HG03103 (cell line): ENCODE measurements around the gene GALNT9.
"Not testable (repeated sequence)": the region's sequence is repeated elsewhere in the genome, so short reads cannot be mapped to it uniquely, and the experiment has no call there.

Experiments
- ATAC-seq: cut with Tn5 transposase; IDR thresholded peaks from one replicate; pipeline ENCODE4 v1.9.1; 2021; ENCODE audit warnings: low read depth; ENCODE audit not compliant: unreplicated experiment

GALNT9 gene

DNA sequence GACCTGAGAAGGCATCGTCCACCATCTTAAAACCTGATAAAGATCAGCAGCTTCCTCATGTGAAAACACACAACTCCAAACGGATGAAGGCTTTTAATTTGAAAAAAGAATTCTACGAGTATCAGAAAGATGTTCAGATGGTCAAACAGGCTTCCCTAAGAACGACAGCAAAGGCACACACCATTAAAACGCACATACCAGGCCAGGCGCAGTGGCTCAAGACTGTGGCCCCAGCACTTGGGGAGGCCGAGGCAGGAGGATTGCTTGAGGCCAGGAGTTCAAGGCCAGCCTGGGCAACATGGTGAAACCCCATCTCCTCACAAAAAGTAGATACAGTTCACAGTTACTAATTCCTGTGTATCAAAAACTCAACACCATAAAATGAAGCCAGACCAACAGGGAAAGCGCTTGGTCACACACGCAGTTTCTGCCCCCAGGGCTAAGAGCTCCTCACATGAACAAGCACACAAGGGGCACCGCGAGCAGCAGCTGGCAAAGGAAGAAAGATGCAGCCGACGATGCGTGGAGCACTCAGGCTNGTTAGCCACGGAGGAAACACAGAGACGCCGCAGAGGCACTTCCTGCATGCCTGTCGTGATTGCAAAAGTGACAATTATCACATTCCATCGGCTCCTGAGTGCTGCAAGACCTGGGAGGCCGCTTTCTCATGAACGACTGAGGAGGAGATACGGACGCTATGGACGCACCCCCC lies 107.1 kb downstream of the GALNT9 start:
- no peak for ATAC-seq

- ATAC-seq = not testable (repeated sequence)
Observed at GRCh38 chr12:132219761-132220160, 109.6 kb downstream of the GALNT9 start.

DNA sequence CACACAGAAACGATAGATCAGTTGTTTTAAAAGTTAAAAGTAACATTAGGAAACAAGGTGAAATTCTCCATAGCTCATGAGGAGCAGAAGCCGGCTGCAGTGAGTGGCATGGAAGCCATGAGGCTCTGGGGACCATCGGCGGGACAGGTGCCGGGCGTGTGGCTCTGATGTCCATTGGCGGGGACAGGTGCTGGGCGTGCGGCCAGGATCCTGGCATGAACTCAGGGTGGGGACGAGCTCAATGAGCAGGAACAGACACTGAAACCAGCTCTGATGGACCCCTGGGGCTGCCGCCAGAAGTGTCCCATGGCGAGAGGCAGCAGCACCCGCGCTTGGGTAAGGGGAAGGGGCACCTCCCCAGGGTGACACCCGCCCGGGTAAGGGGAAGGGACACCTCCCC lies 110.1 kb downstream of the GALNT9 start:
- ATAC-seq = no peak

DNA sequence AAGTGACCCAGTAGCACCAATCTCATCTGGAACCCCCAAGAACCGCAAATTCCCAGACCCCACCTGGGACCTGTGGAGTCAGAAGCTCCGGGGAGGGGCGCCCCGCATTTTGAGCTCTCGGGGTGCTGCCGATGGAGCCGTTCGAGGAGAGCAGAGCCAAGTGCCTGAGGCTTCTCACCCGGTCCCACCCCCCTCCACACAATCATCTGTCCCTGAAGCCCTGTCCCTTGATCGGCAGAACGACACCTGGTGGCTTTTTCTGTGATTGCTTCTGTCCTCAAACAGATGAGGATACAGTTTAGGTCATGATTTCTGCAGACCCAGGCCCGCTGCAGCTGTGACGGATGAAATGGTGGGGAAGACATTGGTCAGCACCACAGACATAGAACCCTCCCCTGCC lies 110.5 kb downstream of the GALNT9 start:
- no peak for ATAC-seq

GRCh38 chr12:132218527-132218875 lies 110.9 kb downstream of the GALNT9 start:
- no peak for ATAC-seq

DNA sequence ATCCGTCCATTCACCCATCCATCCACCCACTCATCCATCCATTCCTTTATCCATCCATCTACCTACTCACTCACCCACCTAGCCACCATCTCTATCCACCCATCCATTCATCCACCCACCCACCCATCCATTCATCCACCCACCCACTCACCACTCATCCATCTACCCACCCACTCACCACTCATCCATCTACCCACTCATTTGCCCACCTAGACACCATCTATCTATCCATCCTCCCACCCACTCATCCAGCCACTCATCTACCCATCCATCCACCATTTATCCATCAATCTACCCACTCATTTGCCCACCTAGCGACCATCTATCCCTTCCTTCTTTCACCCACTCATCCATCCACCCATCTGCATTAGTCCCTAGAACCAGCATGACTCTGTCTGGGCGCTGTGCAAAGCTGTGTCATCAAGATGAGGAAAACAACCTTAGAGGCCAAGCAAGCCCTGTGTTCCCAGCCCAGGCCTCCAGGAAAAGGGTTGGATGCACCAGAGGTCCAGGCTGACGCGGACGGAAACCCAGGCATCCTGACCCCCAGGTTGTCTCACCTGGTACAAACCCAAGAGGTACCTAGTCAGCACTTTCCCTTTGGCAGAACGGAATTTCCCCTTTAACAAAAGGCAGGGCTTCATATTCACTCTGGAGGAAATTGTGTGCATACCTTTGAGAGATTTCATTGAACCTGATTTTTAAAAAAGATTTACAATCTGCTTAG lies 111.4 kb downstream of the GALNT9 start:
- ATAC-seq = no peak

- no peak for ATAC-seq
Observed at GRCh38 chr12:132217371-132217770, 112.0 kb downstream of the GALNT9 start.

- no peak for ATAC-seq
Observed at GRCh38 chr12:132216354-132216987, 112.9 kb downstream of the GALNT9 start.

DNA sequence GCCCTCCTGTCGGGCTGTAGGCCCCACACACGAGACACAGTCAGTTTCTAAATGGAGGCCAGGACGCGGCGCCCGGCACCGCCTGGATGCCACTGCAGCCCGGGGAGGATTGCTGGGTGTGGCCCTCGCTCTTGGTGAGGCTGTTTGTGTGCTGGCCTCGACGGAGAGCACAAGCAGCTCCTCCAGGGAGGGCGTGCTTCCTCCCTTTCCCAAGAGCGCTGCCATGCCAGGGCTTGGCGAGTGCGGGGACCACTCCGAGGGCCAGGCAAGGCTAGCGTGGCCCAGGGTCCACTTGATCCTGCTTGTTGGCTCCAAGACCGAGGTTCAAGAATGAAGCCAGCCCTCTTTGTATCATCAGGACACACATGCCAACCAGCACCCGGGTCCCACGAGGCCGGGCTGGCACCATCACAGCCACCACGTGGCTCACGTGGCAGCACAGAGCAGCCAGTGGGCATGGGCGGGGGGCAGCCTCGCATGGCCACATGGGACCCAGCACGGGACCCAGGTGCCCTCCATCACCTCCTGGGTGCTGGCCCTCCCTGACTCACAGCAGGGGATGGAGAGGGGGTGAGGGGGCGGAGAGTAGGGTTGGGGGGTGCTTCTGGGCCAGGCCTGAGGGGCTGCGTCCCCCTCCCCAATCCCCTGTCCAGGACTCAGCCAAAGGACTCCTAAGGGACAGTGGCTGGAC lies 113.9 kb downstream of the GALNT9 start:
- ATAC-seq = no peak

GRCh38 chr12:132214891-132215290 lies 114.5 kb downstream of the GALNT9 start:
- no peak for ATAC-seq

DNA sequence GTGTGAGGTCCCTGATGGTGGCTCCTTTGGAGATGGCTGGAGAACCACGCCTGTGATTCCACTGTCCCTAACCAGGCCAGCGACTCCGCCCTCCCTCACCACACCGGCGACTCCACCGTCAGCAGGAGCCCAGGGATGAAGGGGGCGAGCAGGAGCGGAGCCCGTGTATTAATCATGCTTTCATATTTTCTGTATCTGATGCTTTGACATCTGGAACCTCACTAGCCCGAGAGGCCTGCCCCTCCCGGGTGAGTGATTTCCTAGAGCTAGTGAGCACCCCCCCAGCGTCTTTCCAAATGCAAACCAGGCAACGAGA lies 115.3 kb downstream of the GALNT9 start:
- no peak for ATAC-seq

DNA sequence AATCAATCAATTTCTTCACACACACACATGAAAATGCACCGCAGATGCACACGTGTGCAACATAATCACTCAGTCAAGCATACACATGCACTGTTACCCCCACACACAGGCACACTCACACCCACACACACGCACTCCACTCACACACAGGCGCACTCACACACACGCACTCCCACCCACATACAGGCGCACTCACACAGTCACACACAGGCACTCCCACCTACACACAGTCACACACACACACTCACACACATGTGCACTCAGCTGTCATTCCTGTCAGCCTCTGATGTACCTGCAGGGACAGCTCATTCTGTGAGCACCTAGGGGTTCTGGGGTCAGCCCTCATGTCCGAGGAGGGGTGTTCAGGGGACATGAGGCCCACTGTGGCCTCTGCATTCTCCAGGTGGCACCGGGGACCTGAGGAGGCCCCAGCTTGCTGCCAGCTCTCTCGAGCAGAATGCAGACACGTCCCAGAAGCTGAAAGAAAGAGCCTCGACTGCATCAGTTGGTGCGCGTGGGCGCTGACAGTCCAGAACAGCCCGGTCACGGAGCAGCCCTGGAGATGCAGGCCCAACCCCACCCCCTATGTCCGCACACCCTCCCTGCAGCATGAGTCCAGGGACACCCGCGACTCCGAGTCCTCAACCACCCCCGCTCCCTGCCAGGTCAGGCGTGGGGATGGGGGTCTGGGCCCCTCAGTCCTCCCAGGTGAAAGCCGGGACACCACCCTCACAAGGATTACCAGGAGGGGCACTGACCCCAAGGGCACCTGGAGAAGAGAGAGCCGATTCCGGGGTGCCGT lies 115.8 kb downstream of the GALNT9 start:
- no peak for ATAC-seq

DNA sequence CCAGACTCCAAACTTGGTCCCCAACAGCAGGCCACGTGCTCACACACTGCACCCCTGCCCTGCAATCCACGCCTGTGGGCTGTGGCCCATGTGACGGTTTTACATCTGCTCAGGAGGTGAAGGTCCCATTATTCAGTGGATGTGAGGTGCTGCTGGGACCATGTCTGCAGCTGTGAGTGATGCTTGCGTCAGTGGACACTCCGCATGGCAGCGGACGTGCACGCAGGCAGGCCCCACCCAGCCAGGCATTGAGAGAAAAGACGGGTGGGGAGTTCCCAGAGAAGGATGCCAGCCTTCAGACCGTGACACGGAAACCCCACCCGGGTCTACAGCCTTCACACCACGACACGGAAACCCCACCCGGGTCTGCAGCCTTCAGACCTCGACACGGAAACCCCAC lies 117.6 kb downstream of the GALNT9 start:
- ATAC-seq = no peak

GRCh38 chr12:132211326-132211725 lies 118.1 kb downstream of the GALNT9 start:
- ATAC-seq = no peak

GRCh38 chr12:132210223-132211055 lies 119.0 kb downstream of the GALNT9 start:
- no peak for ATAC-seq

DNA sequence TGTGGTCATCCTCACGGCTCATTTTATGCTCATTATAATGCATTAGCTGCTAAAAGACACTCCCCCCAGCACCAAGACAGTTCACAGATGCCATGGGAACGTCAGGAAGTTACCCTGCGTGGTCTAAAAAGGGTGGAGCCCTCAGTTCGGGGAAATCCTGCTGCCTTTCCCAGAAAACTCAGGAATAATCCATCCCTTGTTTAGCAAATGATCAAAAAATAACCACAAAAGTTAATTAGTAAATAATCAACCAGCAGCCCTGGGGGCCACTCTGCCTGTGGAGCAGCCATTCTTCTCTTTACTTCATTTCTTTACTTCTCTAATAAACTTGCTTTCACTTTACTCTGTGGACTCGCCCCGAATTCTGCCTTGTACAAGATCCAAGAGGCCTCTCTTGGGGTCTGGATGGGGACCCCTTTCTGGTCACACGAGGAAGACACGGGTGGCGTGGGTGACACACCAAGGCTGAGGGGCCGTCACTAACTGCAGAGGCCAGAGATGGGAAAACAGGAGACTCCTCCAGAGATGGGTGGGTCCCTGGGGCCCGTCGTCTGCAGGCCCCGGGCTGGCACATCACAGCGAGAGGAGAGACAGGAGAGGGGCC lies 119.7 kb downstream of the GALNT9 start:
- no peak for ATAC-seq

DNA sequence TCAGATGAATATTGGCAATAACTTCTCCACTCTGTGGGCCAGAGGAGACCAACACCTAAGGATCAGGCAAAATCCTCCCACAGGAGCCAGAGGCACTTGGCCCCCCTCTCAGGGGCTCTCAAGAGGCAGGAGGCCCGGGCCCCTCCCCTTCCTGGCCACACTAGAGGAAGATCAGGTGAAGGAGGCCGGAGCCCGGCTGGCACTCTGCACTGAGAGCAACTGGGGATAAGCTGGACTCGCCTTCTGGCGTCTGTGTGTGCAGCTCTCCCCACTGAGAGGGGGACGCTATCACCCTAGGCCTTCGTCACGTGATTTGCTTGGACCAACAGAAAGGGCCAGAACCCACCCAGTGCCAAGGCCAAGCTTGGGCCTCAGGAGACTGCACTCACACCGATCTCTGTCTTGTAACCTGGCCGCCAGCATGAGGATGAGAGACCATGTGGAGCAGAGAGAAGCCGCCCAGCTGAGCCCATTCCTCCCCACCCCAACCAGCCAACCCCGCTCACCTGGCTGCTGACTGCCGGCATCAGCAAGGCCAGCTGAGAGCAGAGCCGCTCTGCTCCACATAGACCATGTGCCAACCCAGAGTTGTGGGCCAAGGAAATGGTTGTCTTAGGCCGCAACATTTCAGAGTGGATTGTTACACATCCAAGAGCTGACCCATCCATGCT lies 121.1 kb downstream of the GALNT9 start:
- no peak for ATAC-seq

DNA sequence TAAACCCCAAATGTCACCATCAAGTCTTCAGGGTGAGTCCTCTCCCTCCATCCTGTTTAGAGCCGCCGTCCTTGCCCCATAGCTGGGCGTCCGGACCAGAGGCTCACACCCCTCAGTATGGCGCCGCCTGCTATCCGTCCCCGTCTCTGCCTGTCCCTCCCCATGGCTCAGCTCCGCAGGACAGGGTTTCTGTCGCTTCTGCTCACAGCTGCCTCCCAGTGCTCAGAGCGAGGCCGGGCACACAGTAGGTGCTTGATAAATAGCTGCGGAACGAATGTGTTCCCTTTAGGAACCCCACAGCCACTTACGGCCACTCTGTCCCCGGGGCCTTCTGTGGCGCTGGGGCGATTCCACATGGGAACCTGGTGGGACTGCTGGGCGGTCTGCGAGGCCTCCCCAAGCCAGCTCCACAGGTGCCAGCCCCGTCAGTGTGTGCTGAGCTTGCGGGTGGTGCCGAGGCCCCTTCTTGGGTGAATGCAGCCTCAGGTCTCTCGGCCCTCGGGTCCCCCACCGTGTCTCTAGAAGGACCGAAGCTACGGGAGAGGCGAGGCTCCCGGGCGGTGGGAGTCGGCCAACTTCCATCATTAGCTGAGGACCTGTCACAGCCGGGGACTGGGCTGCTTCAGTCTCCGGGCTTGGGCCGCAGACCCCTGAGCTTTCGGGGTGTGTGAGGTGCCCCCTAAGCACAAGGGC lies 122.2 kb downstream of the GALNT9 start:
- ATAC-seq = no peak
